GM10248 (cell line): ENCODE data around the gene SDHB.

Source experiments
- CTCF ChIA-PET: fragments of 300-600 bp; sonication (Branson Sonifier 250); formaldehyde crosslinking; extraction: SDS; loops from one replicate; lab custom pipeline; 2021; ENCODE audit warnings: antibody characterized with exemption; lab: Yijun Ruan, JAX
- POLR2A ChIA-PET: fragments of 350-650 bp; sonication (Branson Sonifier 250); formaldehyde crosslinking; extraction: SDS; loops from one replicate; lab custom pipeline; 2020; ENCODE audit warnings: antibody characterized with exemption; lab: Yijun Ruan, JAX
- DNase-seq: peaks from one replicate; pipeline ENCODE4 v3.0.0; 2012; ENCODE audit errors: extremely low spot score
- CTCF ChIP-seq: IDR thresholded peaks from 2 replicates; pipeline ENCODE4 v1.5.1; 2012; ENCODE audit warnings: mild to moderate bottlenecking, low read depth; ENCODE audit errors: extremely low read depth, missing control alignments, control extremely low read depth

Gene SDHB

GRCh38 chr1:16986113-16986512 lies 67.7 kb downstream of the SDHB start:
- no peak for TF ChIP-seq CTCF
- CTCF ChIA-PET = interaction anchor here (1.1 kb wide), 1 partner anchor 26 kb away, joined by 4 read pairs; no protein-coding TSS in a partner anchor
- POLR2A ChIA-PET = no interaction called here
- no peak for DNase-seq

- CTCF ChIA-PET = interaction anchor here (1.6 kb wide), 1 partner anchor 24 kb away, joined by 4 read pairs; no protein-coding TSS in a partner anchor
- POLR2A ChIA-PET = no interaction called here
Observed at GRCh38 chr1:16984717-16985116, 69.1 kb downstream of the SDHB start.

GRCh38 chr1:16983649-16984048 lies 70.2 kb downstream of the SDHB start:
- TF ChIP-seq CTCF = no peak
- ChIA-PET CTCF (no interaction called here), POLR2A (no interaction called here)
- DNase-seq = no peak

More at GRCh38 chr1:16984717-16985116, 69.1 kb downstream of the SDHB start:
- TF ChIP-seq CTCF = no peak
- DNase-seq = no peak

- ChIA-PET CTCF (no interaction called here), POLR2A (no interaction called here)
- no peak for DNase-seq
- no peak for TF ChIP-seq CTCF
Observed at GRCh38 chr1:16982902-16983301, 70.9 kb downstream of the SDHB start.

GRCh38 chr1:16981269-16981849 lies 72.5 kb downstream of the SDHB start:
- CTCF ChIA-PET = interaction anchor here (1.1 to 2.7 kb wide), 2 partner anchors 18 to 20 kb away, joined by 3 to 10 read pairs; no protein-coding TSS in a partner anchor
- POLR2A ChIA-PET = no interaction called here
- TF ChIP-seq CTCF = no peak
- no peak for DNase-seq

GRCh38 chr1:16980473-16981268 lies 73.2 kb downstream of the SDHB start, which contains the start of gene MFAP2:
TSS of gene MFAP2 (minus strand) at chr1:16980620. CDS start at chr1:16978273, 2,347 bp downstream.
- CTCF ChIA-PET = interaction anchor here (1.1 to 2.7 kb wide), 2 partner anchors 19 kb away, joined by 3 to 10 read pairs; no protein-coding TSS in a partner anchor
- POLR2A ChIA-PET = no interaction called here
- DNase-seq = no peak
- TF ChIP-seq CTCF = no peak
